ENCODE results near the gene TRABD2B. TPM values are rescaled to one million over a fixed set of nuclear protein-coding genes. Genes with fewer than 3 reads are reported as not detected.

The TRABD2B gene
- total RNA-seq, 3 donors from 2014 or later = 1.4 to 3.7 (median 2.3) TPM

- H3K27me3 ChIP-seq = peaks cover 3 to 79% of the 10 kb centered on the region in 2 donors
- intact Hi-C loops (cut with DNase I; ENCODE audit: low total_unique reads) = loop anchor here (5.0 to 10.0 kb wide), 3 partner anchors 275 to 795 kb away; partner anchors contain the start of gene FOXD2
- no peaks in the 10 kb centered on the region for H3K36me3 ChIP-seq
- H3K4me3 ChIP-seq = no peak overlapping the region
- H3K27ac ChIP-seq = no peak overlapping the region
- TF ChIP-seq CTCF (IDR thresholded peaks at IDR 0.05) (no peak), POLR2AphosphoS5 (IDR thresholded peaks at IDR 0.05) (no peak), POLR2A (IDR thresholded peaks at IDR 0.05) (no peak)
- no peak for DNase-seq (ENCODE audit: low spot score in 2 of 2)
- no peaks in the 10 kb centered on the region for H3K9me3 ChIP-seq
- H3K4me1 ChIP-seq = peaks cover 0 to 12% of the 10 kb centered on the region in 2 donors
These were observed 285.2 kb downstream of the TRABD2B start for GRCh38 chr1:47711848-47712492.

- no peak for DNase-seq (ENCODE audit: low spot score in 2 of 2)
- H3K27me3 ChIP-seq = peaks cover 3 to 79% of the 10 kb centered on the region in 2 donors
- TF ChIP-seq POLR2A (IDR thresholded peaks at IDR 0.05) (no peak), CTCF (IDR thresholded peaks at IDR 0.05) (no peak), POLR2AphosphoS5 (IDR thresholded peaks at IDR 0.05) (no peak)
- no peaks in the 10 kb centered on the region for H3K36me3 ChIP-seq
- no peaks in the 10 kb centered on the region for H3K9me3 ChIP-seq
- H3K4me3 ChIP-seq = no peak overlapping the region
- peaks cover 0 to 12% of the 10 kb centered on the region in 2 donors for H3K4me1 ChIP-seq
- H3K27ac ChIP-seq = no peak overlapping the region
- intact Hi-C loops (cut with DNase I; ENCODE audit: low total_unique reads) = loop anchor here (5.0 to 10.0 kb wide), 3 partner anchors 274 to 796 kb away; partner anchors contain the start of gene FOXD2
These were observed 285.9 kb downstream of the TRABD2B start for GRCh38 chr1:47711184-47711847.

Other genes with a start within 250 kb of the TRABD2B start
- gene SLC5A9, start 225.3 kb upstream of the TRABD2B start, total RNA-seq = under 1 TPM in 2 of 3 donors, not detected in 1; 0.16 to 0.73 TPM

Data from breast epithelium (tissue), 4 donors.